Neural cell (in vitro differentiated cells): ENCODE measurements around the gene SLC22A23. TPM values are rescaled to one million over a fixed set of nuclear protein-coding genes. Genes with fewer than 3 reads are reported as not detected.

Source experiments
- H2AFZ ChIP-seq: fragments of 200-600, 300-800 bp; sonication (generic), shearing (Covaris generic); 2 replicates; pipeline ENCODE4 v1.6.0; 2014; ENCODE audit warnings: low read depth, mild to moderate bottlenecking, antibody characterized with exemption, low read length, moderate library complexity
- H3F3A ChIP-seq: fragments of 200-600 bp; shearing (Covaris generic); 2 replicates; pipeline ENCODE4 v1.6.1; 2016; ENCODE audit warnings: mild to moderate bottlenecking, moderate library complexity, mixed read lengths, antibody characterized with exemption, low read length; ENCODE audit not compliant: insufficient read depth, poor library complexity, severe bottlenecking
- H3K27ac ChIP-seq: fragments of 200-600, 300-800 bp; sonication (generic), shearing (Covaris generic); 2 replicates; pipeline ENCODE4 v1.5.1; 2014; ENCODE audit warnings: mild to moderate bottlenecking, low read length, moderate library complexity
- H3K27me3 ChIP-seq: fragments of 300-800, 200-600 bp; sonication (generic), shearing (Covaris generic); 2 replicates; pipeline ENCODE4 v1.6.0; 2014; ENCODE audit warnings: mild to moderate bottlenecking, low read depth, low read length, moderate library complexity; ENCODE audit not compliant: insufficient read depth
- H3K36me3 ChIP-seq: fragments of 300-800, 200-600 bp; sonication (generic), shearing (Covaris generic); 2 replicates; pipeline ENCODE4 v1.5.1; 2014; ENCODE audit warnings: mild to moderate bottlenecking, antibody characterized with exemption, low read length, moderate library complexity; ENCODE audit not compliant: insufficient read depth
- H3K4me2 ChIP-seq: fragments of 300-800, 200-600 bp; sonication (generic), shearing (Covaris generic); 2 replicates; pipeline ENCODE4 v1.6.0; 2014; ENCODE audit warnings: mild to moderate bottlenecking, low read length
- H3K4me3 ChIP-seq: fragments of 300-800, 200-600 bp; sonication (generic), shearing (Covaris generic); 2 replicates; pipeline ENCODE4 v1.5.1; 2014; ENCODE audit warnings: mild to moderate bottlenecking, low read length, moderate library complexity
- H3K79me2 ChIP-seq: fragments of 200-600 bp; shearing (Covaris generic); replicated peaks from 2 replicates; pipeline ENCODE4 v1.6.0; 2014; ENCODE audit warnings: mild to moderate bottlenecking, low read length, moderate library complexity; ENCODE audit not compliant: insufficient read depth
- H3K9ac ChIP-seq: fragments of 300-800, 200-600 bp; sonication (generic), shearing (Covaris generic); 2 replicates; pipeline ENCODE4 v1.6.1; 2016; ENCODE audit warnings: mild to moderate bottlenecking, low read length, mixed read lengths
- H3K9me2 ChIP-seq: fragments of 200-600 bp; shearing (Covaris generic); 2 replicates; pipeline ENCODE4 v1.6.1; 2016; ENCODE audit warnings: mild to moderate bottlenecking, low read length, mixed read lengths; ENCODE audit not compliant: insufficient read depth
- H3K9me3 ChIP-seq: fragments of 200-600, 300-800 bp; sonication (generic), shearing (Covaris generic); 2 replicates; pipeline ENCODE4 v1.6.1; 2016; ENCODE audit warnings: mild to moderate bottlenecking, mixed run types, low read length, moderate library complexity, mixed read lengths
- H4K20me1 ChIP-seq: fragments of 200-600 bp; shearing (Covaris generic); 2 replicates; pipeline ENCODE4 v1.6.1; 2016; ENCODE audit warnings: mild to moderate bottlenecking, mixed run types; ENCODE audit not compliant: insufficient read depth
- EP300 ChIP-seq: fragments of 450-650 bp; conservative IDR thresholded peaks from 2 replicates; pipeline ENCODE4 v1.6.1; 2014; ENCODE audit warnings: antibody characterized with exemption, mild to moderate bottlenecking, moderate library complexity; ENCODE audit not compliant: poor library complexity, severe bottlenecking
- EZH2 ChIP-seq: fragments of 200-600, 300-800 bp; shearing (Covaris generic), sonication (generic); IDR thresholded peaks from 2 replicates; pipeline ENCODE4 v1.6.1; 2014; ENCODE audit warnings: antibody characterized with exemption, low read length, borderline replicate concordance, mild to moderate bottlenecking; ENCODE audit not compliant: insufficient read depth, poor library complexity, severe bottlenecking
- MXI1 ChIP-seq: fragments of 450-650 bp; conservative IDR thresholded peaks from 2 replicates; pipeline ENCODE4 v1.6.1; 2014; ENCODE audit warnings: antibody characterized with exemption, mild to moderate bottlenecking; ENCODE audit not compliant: poor library complexity, severe bottlenecking
- POLR2AphosphoS5 ChIP-seq: IDR thresholded peaks from 2 replicates; pipeline ENCODE4 v1.6.1; 2012
- RAD21 ChIP-seq: fragments of 450-650 bp; conservative IDR thresholded peaks from 2 replicates; pipeline ENCODE4 v1.6.1; 2014; ENCODE audit warnings: antibody characterized with exemption, mild to moderate bottlenecking, moderate library complexity
- SMC3 ChIP-seq: fragments of 450-650 bp; conservative IDR thresholded peaks from 2 replicates; pipeline ENCODE4 v1.6.1; 2014; ENCODE audit warnings: antibody characterized with exemption, mild to moderate bottlenecking, moderate library complexity; ENCODE audit not compliant: poor library complexity
- TAF1 ChIP-seq: IDR thresholded peaks from 2 replicates; pipeline ENCODE4 v1.6.1; 2012; ENCODE audit warnings: low read depth
- polyA plus RNA-seq: library from polyadenylated mRNA; depleted of rRNA; stranded (reverse); fragments of >200 nt; gene quantifications from 2 replicates; pipeline ENCODE4 v1.2.3, GENCODE V29; 2014
- TF ChIP-seq, protein P1 (sequence below): IDR thresholded peaks from 2 replicates; pipeline ENCODE4 v1.6.1; 2012; ENCODE audit warnings: borderline replicate concordance
- TF ChIP-seq, protein P2 (sequence below): fragments of 450-650 bp; IDR thresholded peaks from 2 replicates; pipeline ENCODE4 v1.5.1; 2014; ENCODE audit warnings: antibody characterized with exemption, mild to moderate bottlenecking, moderate library complexity; ENCODE audit not compliant: poor library complexity, severe bottlenecking

The SLC22A23 gene
- polyA plus RNA-seq, 1 donor from 2014 or later: 8.8 TPM

DNA sequence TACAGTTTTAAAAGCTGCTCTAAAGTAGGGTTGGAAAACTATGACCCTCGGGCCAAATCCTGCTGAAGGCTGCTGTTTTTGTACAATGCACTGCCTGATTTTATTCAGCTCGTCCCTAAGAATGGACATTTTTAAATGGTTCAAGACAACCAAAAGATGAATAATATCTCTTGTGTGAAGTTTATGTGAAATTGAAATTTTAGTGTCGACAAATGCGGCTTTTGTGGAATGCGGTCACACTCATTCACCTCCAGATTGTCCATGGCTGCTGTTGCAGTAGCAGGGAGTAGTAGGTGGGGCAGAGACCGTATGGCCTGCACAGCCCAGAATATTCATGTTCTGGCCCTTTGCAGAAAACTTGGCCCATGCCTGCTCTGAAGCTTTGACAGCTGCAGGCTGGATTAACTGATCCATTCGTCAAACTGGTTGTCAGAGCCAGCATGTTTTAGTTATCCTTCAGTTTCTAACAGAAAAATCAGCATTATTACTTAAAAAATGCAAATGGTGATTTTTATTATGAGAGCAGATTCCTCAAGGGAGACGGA is 106.5 kb downstream of the SLC22A23 start:
- no peaks in the 10 kb centered on the region for H3K79me2 ChIP-seq
- no peaks in the 10 kb centered on the region for H3K27me3 ChIP-seq
- H3K9ac ChIP-seq: no peak overlapping the region
- TF ChIP-seq EZH2: no peak
- H3K4me2 ChIP-seq: no peak overlapping the region
- no peak overlapping the region for H3K4me3 ChIP-seq
- H3K36me3 ChIP-seq: no peaks in the 10 kb centered on the region
- no peak overlapping the region for H2AFZ ChIP-seq
- no peaks in the 10 kb centered on the region for H3K9me3 ChIP-seq
- peak overlapping the region; percentile 41 for H3K27ac ChIP-seq
- H3K9me2 ChIP-seq: no peaks in the 10 kb centered on the region
- H3F3A ChIP-seq: peaks cover 8% of the 10 kb centered on the region
- H4K20me1 ChIP-seq: no peaks in the 10 kb centered on the region

DNA sequence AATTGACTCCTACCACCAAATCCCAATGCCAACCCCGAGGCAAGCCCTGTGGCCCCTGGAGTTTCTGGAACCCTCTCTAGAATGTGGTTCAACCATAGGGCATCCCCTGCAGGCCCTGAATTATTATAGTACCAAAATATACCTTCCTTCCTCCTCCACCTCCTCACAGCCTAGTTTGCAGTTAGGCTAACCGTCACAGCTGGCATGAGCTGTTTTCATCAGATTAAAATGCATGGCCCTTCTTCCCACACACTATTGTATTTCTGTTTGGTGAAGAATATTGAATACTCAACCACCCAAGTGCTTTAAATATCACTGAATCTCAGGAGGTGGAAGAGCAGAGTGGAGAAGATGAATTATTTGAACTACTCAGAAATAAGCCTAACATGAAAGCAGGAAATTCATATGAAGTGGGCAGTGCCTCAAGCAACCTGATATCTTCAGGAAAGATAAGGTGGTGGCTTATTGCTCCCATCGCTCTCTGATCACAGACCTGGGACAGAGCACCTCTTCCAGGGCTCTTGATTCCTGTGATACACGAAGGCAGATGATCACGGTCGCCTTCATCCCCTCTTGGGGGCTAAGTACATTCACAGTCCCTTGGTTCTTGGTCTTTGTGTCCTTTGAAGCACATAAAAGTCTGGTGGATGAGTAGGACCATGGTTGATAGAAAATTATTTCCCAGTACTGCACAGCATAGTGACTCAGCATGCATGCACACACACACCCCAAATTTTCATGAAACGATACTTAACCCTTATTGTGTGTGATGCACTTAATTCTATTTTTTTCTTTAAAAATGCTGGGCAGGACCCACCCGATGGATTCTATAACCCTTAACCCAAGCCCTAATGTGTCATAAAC is 107.2 kb downstream of the SLC22A23 start:
- no peak overlapping the region for H3K27ac ChIP-seq
- H3K79me2 ChIP-seq: no peaks in the 10 kb centered on the region
- H3K4me2 ChIP-seq: no peak overlapping the region
- no peak overlapping the region for H3K9ac ChIP-seq
- H3K4me3 ChIP-seq: no peak overlapping the region
- H3K9me3 ChIP-seq: no peaks in the 10 kb centered on the region
- no peak overlapping the region for H2AFZ ChIP-seq
- H3F3A ChIP-seq: peaks cover 8% of the 10 kb centered on the region
- no peaks in the 10 kb centered on the region for H4K20me1 ChIP-seq
- no peaks in the 10 kb centered on the region for H3K36me3 ChIP-seq
- no peak for TF ChIP-seq POLR2AphosphoS5
- TF ChIP-seq RAD21: no peak
- TF ChIP-seq, protein P1, sequence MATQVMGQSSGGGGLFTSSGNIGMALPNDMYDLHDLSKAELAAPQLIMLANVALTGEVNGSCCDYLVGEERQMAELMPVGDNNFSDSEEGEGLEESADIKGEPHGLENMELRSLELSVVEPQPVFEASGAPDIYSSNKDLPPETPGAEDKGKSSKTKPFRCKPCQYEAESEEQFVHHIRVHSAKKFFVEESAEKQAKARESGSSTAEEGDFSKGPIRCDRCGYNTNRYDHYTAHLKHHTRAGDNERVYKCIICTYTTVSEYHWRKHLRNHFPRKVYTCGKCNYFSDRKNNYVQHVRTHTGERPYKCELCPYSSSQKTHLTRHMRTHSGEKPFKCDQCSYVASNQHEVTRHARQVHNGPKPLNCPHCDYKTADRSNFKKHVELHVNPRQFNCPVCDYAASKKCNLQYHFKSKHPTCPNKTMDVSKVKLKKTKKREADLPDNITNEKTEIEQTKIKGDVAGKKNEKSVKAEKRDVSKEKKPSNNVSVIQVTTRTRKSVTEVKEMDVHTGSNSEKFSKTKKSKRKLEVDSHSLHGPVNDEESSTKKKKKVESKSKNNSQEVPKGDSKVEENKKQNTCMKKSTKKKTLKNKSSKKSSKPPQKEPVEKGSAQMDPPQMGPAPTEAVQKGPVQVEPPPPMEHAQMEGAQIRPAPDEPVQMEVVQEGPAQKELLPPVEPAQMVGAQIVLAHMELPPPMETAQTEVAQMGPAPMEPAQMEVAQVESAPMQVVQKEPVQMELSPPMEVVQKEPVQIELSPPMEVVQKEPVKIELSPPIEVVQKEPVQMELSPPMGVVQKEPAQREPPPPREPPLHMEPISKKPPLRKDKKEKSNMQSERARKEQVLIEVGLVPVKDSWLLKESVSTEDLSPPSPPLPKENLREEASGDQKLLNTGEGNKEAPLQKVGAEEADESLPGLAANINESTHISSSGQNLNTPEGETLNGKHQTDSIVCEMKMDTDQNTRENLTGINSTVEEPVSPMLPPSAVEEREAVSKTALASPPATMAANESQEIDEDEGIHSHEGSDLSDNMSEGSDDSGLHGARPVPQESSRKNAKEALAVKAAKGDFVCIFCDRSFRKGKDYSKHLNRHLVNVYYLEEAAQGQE: no peak
- no peak for TF ChIP-seq SMC3
- TF ChIP-seq, protein P2, sequence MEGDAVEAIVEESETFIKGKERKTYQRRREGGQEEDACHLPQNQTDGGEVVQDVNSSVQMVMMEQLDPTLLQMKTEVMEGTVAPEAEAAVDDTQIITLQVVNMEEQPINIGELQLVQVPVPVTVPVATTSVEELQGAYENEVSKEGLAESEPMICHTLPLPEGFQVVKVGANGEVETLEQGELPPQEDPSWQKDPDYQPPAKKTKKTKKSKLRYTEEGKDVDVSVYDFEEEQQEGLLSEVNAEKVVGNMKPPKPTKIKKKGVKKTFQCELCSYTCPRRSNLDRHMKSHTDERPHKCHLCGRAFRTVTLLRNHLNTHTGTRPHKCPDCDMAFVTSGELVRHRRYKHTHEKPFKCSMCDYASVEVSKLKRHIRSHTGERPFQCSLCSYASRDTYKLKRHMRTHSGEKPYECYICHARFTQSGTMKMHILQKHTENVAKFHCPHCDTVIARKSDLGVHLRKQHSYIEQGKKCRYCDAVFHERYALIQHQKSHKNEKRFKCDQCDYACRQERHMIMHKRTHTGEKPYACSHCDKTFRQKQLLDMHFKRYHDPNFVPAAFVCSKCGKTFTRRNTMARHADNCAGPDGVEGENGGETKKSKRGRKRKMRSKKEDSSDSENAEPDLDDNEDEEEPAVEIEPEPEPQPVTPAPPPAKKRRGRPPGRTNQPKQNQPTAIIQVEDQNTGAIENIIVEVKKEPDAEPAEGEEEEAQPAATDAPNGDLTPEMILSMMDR: no peak
- TF ChIP-seq EP300: no peak
- no peak for TF ChIP-seq MXI1
- TF ChIP-seq EZH2: no peak
- TF ChIP-seq TAF1: no peak
- no peaks in the 10 kb centered on the region for H3K27me3 ChIP-seq
- no peaks in the 10 kb centered on the region for H3K9me2 ChIP-seq
